HG03108 (cell line): Measurements from ENCODE around the gene STK11IP.
A peak's percentile ranks its signal among the peaks of the same experiment; 100 is the strongest.

Source experiments
- ATAC-seq: cut with Tn5 transposase; IDR thresholded peaks from one replicate; pipeline ENCODE4 v1.9.1; 2021; ENCODE audit warnings: moderate library complexity; ENCODE audit not compliant: unreplicated experiment

The STK11IP gene

GRCh38 chr2:219631904-219632759 lies 34.5 kb downstream of the STK11IP start:
- ATAC-seq = no peak

- ATAC-seq = no peak
These were observed 35.1 kb downstream of the STK11IP start for GRCh38 chr2:219632760-219633105.

- no peak for ATAC-seq
These were observed 35.8 kb downstream of the STK11IP start for GRCh38 chr2:219633276-219634065.

GRCh38 chr2:219634171-219634940 lies 36.7 kb downstream of the STK11IP start:
- ATAC-seq = no peak

GRCh38 chr2:219634951-219635751 lies 37.5 kb downstream of the STK11IP start:
- no peak for ATAC-seq

- no peak for ATAC-seq
These were observed 38.7 kb downstream of the STK11IP start for GRCh38 chr2:219636144-219636915.

GRCh38 chr2:219636941-219637841 lies 39.5 kb downstream of the STK11IP start:
- no peak for ATAC-seq

GRCh38 chr2:219637842-219638185 lies 40.2 kb downstream of the STK11IP start:
- ATAC-seq = no peak

GRCh38 chr2:219638217-219638947 lies 40.7 kb downstream of the STK11IP start:
- ATAC-seq = no peak

- ATAC-seq = no peak
These were observed 41.5 kb downstream of the STK11IP start for GRCh38 chr2:219638948-219639755.

GRCh38 chr2:219641390-219642068 lies 43.9 kb downstream of the STK11IP start:
- ATAC-seq = no peak

- no peak for ATAC-seq
These were observed 44.4 kb downstream of the STK11IP start for GRCh38 chr2:219642069-219642454.

- peak; percentile 97 for ATAC-seq
These were observed 44.9 kb downstream of the STK11IP start for GRCh38 chr2:219642465-219643083.

GRCh38 chr2:219643084-219643473 lies 45.4 kb downstream of the STK11IP start:
- ATAC-seq = no peak

GRCh38 chr2:219643788-219644398 lies 46.2 kb downstream of the STK11IP start:
- no peak for ATAC-seq
